ENCODE data around the gene STEAP1B. TPM values are rescaled to one million over a fixed set of nuclear protein-coding genes. Genes with fewer than 3 reads are reported as not detected.
"Not testable (repeated sequence)": the region's sequence is repeated elsewhere in the genome, so short reads cannot be mapped to it uniquely, and the experiment has no call there.

Gene STEAP1B
- polyA plus RNA-seq (2013, experiment 1 of 4) = 0.61 TPM
- polyA plus RNA-seq (2013, experiment 2 of 4) = 0.84 TPM
- polyA plus RNA-seq (2013, experiment 3 of 4) = 0.59 TPM
- 0.36 TPM for polyA plus RNA-seq (2013, experiment 4 of 4)

- not testable (repeated sequence) for H3K27me3 ChIP-seq (ENCODE audit: control insufficient read depth, insufficient read depth, low read length, poor library complexity, severe bottlenecking); H3K4me3 ChIP-seq (ENCODE audit: insufficient read depth, low read depth, low read length); H3K4me1 ChIP-seq (ENCODE audit: control insufficient read depth, insufficient read depth, low read length); H3K36me3 ChIP-seq (ENCODE audit: control insufficient read depth, insufficient read depth, low read length); H3K9me3 ChIP-seq (ENCODE audit: control insufficient read depth, low read length); H3K27ac ChIP-seq (ENCODE audit: insufficient read depth, low read depth, low read length, poor library complexity, severe bottlenecking)
- WGBS, 2 experiments = 86 to 92% methylated on average over 53 to 54 of the region's 55 CpGs
Observed at GRCh38 chr7:22499888-22500689, at the start of gene STEAP1B. Gene STEAP1B, minus strand, starts transcription at chr7:22500188. Its CDS starts 5,333 bp downstream, at chr7:22494855.

DNA sequence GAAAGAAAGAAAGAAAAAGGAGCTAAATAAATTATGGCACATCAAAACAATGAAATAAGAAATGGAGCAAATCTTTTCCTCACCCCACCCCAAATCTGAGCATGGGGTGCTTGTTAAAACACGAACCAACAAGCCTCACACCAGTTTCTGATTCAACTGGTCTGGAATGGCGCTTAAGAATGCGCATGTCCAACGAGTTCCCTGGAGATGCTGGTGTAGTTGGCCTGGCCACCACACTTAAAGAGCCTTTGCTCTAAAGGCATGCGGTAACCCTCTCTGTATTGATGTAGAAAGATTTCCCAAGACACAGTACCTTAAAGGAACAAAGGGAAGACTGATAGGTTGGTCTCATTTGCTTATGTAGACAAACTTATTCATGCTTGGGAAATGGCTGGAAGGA, 49.1 kb upstream of the STEAP1B start:
- 64 to 68% methylated on average over 5 of the region's 5 CpGs for WGBS, 2 experiments
- no peaks in the 10 kb centered on the region for H3K4me1 ChIP-seq (ENCODE audit: control insufficient read depth, insufficient read depth, low read length)
- H3K27ac ChIP-seq (ENCODE audit: insufficient read depth, low read depth, low read length, poor library complexity, severe bottlenecking) = no peak overlapping the region
- H3K27me3 ChIP-seq (ENCODE audit: control insufficient read depth, insufficient read depth, low read length, poor library complexity, severe bottlenecking) = peaks cover 19% of the 10 kb centered on the region
- H3K4me3 ChIP-seq (ENCODE audit: insufficient read depth, low read depth, low read length) = peak overlapping the region; percentile 47
- H3K9me3 ChIP-seq (ENCODE audit: control insufficient read depth, low read length) = no peaks in the 10 kb centered on the region
- no peaks in the 10 kb centered on the region for H3K36me3 ChIP-seq (ENCODE audit: control insufficient read depth, insufficient read depth, low read length)

DNA sequence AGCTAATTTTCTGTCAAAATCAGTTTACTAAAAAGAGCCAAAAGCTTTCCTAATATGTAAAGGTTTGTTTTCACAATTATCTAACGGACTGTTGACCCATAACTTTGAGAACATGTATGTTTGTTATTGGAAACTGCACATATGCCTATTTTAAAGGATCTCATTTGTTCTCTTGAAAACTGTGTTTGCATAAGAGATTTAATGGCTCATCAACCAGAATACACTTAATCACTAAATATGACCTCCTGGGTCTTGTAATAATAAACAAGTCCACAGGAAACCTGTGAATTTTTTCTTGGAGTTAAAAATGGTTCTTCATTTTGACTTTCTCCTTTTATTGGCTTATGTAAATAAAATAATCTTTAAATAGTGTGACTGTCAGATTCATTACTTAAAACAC, 48.3 kb upstream of the STEAP1B start:
- WGBS, 2 experiments = 100% methylated on average over 1 of the region's 1 CpG
- peaks cover 19% of the 10 kb centered on the region for H3K27me3 ChIP-seq (ENCODE audit: control insufficient read depth, insufficient read depth, low read length, poor library complexity, severe bottlenecking)
- no peak overlapping the region for H3K4me3 ChIP-seq (ENCODE audit: insufficient read depth, low read depth, low read length)
- no peak overlapping the region for H3K27ac ChIP-seq (ENCODE audit: insufficient read depth, low read depth, low read length, poor library complexity, severe bottlenecking)
- H3K4me1 ChIP-seq (ENCODE audit: control insufficient read depth, insufficient read depth, low read length) = no peaks in the 10 kb centered on the region
- no peaks in the 10 kb centered on the region for H3K36me3 ChIP-seq (ENCODE audit: control insufficient read depth, insufficient read depth, low read length)
- no peaks in the 10 kb centered on the region for H3K9me3 ChIP-seq (ENCODE audit: control insufficient read depth, low read length)

GRCh38 chr7:22546769-22547168, 46.8 kb upstream of the STEAP1B start:
- Histone ChIP-seq H3K9me3 (ENCODE audit: control insufficient read depth, low read length) (no peaks in the 10 kb centered on the region), H3K4me1 (ENCODE audit: control insufficient read depth, insufficient read depth, low read length) (no peaks in the 10 kb centered on the region), H3K27me3 (ENCODE audit: control insufficient read depth, insufficient read depth, low read length, poor library complexity, severe bottlenecking) (peaks cover 19% of the 10 kb centered on the region), H3K4me3 (ENCODE audit: insufficient read depth, low read depth, low read length) (no peak overlapping the region), H3K27ac (ENCODE audit: insufficient read depth, low read depth, low read length, poor library complexity, severe bottlenecking) (no peak overlapping the region), H3K36me3 (ENCODE audit: control insufficient read depth, insufficient read depth, low read length) (no peaks in the 10 kb centered on the region)
- 92% methylated on average over 2 of the region's 3 CpGs; no CpG with 5 or more reads in 1 of the 2 experiments for WGBS, 2 experiments

DNA sequence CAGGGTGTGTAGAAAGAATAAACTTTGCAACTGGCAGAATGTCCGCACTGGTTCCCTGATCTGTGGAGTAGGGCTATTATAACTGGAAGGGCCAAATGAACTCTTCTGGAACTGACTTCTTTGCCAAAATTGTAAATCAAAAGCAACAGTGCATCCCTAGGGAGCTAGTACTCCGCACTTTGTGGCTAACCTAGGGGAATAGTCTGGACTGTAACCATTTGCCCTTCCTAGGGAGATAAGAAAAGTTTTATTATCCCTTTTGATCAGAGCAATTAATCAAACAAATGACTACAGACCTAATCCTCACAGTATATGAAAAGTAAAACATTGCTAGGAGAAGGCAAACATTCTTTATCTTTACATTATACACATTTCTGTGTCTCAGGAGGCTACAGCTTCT, 45.5 kb upstream of the STEAP1B start:
- Histone ChIP-seq H3K36me3 (ENCODE audit: control insufficient read depth, insufficient read depth, low read length) (no peaks in the 10 kb centered on the region), H3K27me3 (ENCODE audit: control insufficient read depth, insufficient read depth, low read length, poor library complexity, severe bottlenecking) (peaks cover 10% of the 10 kb centered on the region), H3K4me3 (ENCODE audit: insufficient read depth, low read depth, low read length) (no peak overlapping the region), H3K27ac (ENCODE audit: insufficient read depth, low read depth, low read length, poor library complexity, severe bottlenecking) (no peak overlapping the region), H3K4me1 (ENCODE audit: control insufficient read depth, insufficient read depth, low read length) (no peaks in the 10 kb centered on the region), H3K9me3 (ENCODE audit: control insufficient read depth, low read length) (no peaks in the 10 kb centered on the region)
- 93 to 96% methylated on average over 2 of the region's 2 CpGs for WGBS, 2 experiments

DNA sequence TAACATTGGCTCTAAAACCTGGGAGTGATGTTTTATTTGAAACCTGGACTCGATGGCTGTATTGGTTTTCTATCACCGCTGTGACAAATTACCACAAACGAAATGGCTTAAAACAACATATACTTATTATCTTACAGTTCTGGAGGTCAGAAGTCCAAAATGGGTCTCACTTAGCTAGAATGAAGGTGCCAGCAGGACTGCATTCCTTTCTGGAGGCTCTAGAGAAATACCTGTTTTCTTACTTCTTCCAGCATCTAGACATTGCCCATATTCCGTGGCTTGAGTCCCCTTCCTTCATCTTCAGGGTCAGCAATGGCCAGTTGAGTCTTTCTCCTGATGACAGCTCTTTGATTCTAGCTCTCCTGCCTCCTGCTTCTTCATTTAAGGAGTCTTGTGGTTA, 44.3 kb upstream of the STEAP1B start:
- peaks cover 3% of the 10 kb centered on the region for H3K27me3 ChIP-seq (ENCODE audit: control insufficient read depth, insufficient read depth, low read length, poor library complexity, severe bottlenecking)
- 82 to 95% methylated on average over 4 of the region's 4 CpGs for WGBS, 2 experiments
- H3K4me1 ChIP-seq (ENCODE audit: control insufficient read depth, insufficient read depth, low read length) = no peaks in the 10 kb centered on the region
- H3K9me3 ChIP-seq (ENCODE audit: control insufficient read depth, low read length) = no peaks in the 10 kb centered on the region
- H3K27ac ChIP-seq (ENCODE audit: insufficient read depth, low read depth, low read length, poor library complexity, severe bottlenecking) = no peak overlapping the region
- no peak overlapping the region for H3K4me3 ChIP-seq (ENCODE audit: insufficient read depth, low read depth, low read length)
- H3K36me3 ChIP-seq (ENCODE audit: control insufficient read depth, insufficient read depth, low read length) = no peaks in the 10 kb centered on the region

- Histone ChIP-seq H3K4me3 (ENCODE audit: insufficient read depth, low read depth, low read length) (no peak overlapping the region), H3K4me1 (ENCODE audit: control insufficient read depth, insufficient read depth, low read length) (no peaks in the 10 kb centered on the region), H3K27me3 (ENCODE audit: control insufficient read depth, insufficient read depth, low read length, poor library complexity, severe bottlenecking) (no peaks in the 10 kb centered on the region), H3K36me3 (ENCODE audit: control insufficient read depth, insufficient read depth, low read length) (no peaks in the 10 kb centered on the region), H3K27ac (ENCODE audit: insufficient read depth, low read depth, low read length, poor library complexity, severe bottlenecking) (no peak overlapping the region), H3K9me3 (ENCODE audit: control insufficient read depth, low read length) (no peaks in the 10 kb centered on the region)
- 94 to 95% methylated on average over 6 to 7 of the region's 7 CpGs for WGBS, 2 experiments
Observed at GRCh38 chr7:22543169-22543568, 43.2 kb upstream of the STEAP1B start.

DNA sequence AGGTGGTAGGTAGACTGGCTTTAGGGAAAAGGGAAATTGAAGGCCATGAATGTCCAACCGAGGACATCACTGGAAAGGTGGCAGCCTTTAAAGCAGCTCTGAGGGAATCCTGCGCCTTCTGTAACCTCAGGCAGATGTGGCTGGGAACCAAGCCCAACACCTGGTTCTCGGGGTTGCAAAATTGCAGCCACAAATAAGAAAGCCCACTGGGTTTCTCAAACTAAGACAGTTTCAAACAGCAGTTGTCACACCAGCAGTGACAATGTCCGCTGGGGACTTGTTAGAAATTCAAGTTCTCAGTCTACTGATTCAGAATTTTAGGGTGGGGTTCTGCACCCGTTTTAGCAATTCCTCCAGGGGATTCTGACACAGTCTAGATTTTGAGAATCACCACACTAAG, 42.7 kb upstream of the STEAP1B start:
- 94 to 95% methylated on average over 5 of the region's 5 CpGs for WGBS, 2 experiments

GRCh38 chr7:22542254-22542653, 42.3 kb upstream of the STEAP1B start:
- no peaks in the 10 kb centered on the region for H3K27me3 ChIP-seq (ENCODE audit: control insufficient read depth, insufficient read depth, low read length, poor library complexity, severe bottlenecking)
- no peak overlapping the region for H3K27ac ChIP-seq (ENCODE audit: insufficient read depth, low read depth, low read length, poor library complexity, severe bottlenecking)
- no peak overlapping the region for H3K4me3 ChIP-seq (ENCODE audit: insufficient read depth, low read depth, low read length)
- H3K9me3 ChIP-seq (ENCODE audit: control insufficient read depth, low read length) = no peaks in the 10 kb centered on the region
- H3K4me1 ChIP-seq (ENCODE audit: control insufficient read depth, insufficient read depth, low read length) = no peaks in the 10 kb centered on the region
- 93 to 98% methylated on average over 3 of the region's 5 CpGs for WGBS, 2 experiments
- H3K36me3 ChIP-seq (ENCODE audit: control insufficient read depth, insufficient read depth, low read length) = no peaks in the 10 kb centered on the region

More for the DNA sequence above, 42.7 kb upstream of the STEAP1B start:
- H3K27me3 ChIP-seq (ENCODE audit: control insufficient read depth, insufficient read depth, low read length, poor library complexity, severe bottlenecking) = no peaks in the 10 kb centered on the region
- no peak overlapping the region for H3K4me3 ChIP-seq (ENCODE audit: insufficient read depth, low read depth, low read length)
- H3K36me3 ChIP-seq (ENCODE audit: control insufficient read depth, insufficient read depth, low read length) = no peaks in the 10 kb centered on the region
- H3K27ac ChIP-seq (ENCODE audit: insufficient read depth, low read depth, low read length, poor library complexity, severe bottlenecking) = no peak overlapping the region
- no peaks in the 10 kb centered on the region for H3K4me1 ChIP-seq (ENCODE audit: control insufficient read depth, insufficient read depth, low read length)
- H3K9me3 ChIP-seq (ENCODE audit: control insufficient read depth, low read length) = no peaks in the 10 kb centered on the region

DNA sequence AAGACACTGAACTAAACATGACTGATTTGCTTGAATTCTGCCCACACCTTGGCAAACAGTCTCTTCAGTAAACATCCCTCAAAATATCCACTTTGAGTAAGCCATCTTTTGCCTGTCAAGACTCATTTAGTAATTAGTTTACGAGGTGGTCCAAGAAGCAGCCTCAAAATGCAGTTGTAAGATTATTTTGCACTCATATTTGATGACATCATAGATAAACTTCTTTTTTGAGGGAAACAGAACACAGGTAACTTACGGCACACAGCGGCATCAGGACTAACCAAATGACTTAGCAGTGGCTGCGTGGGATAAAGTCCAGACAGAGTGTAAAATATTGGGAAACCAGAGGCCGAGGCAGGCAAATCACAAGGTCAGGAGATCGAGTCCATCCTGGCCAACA, 41.8 kb upstream of the STEAP1B start:
- H3K27ac ChIP-seq (ENCODE audit: insufficient read depth, low read depth, low read length, poor library complexity, severe bottlenecking) = no peak overlapping the region
- H3K27me3 ChIP-seq (ENCODE audit: control insufficient read depth, insufficient read depth, low read length, poor library complexity, severe bottlenecking) = no peaks in the 10 kb centered on the region
- H3K4me3 ChIP-seq (ENCODE audit: insufficient read depth, low read depth, low read length) = no peak overlapping the region
- H3K9me3 ChIP-seq (ENCODE audit: control insufficient read depth, low read length) = no peaks in the 10 kb centered on the region
- H3K36me3 ChIP-seq (ENCODE audit: control insufficient read depth, insufficient read depth, low read length) = no peaks in the 10 kb centered on the region
- 92 to 98% methylated on average over 5 to 6 of the region's 6 CpGs for WGBS, 2 experiments
- no peaks in the 10 kb centered on the region for H3K4me1 ChIP-seq (ENCODE audit: control insufficient read depth, insufficient read depth, low read length)
